ENCODE data around the gene CIP2A. TPM values are rescaled to one million over a fixed set of nuclear protein-coding genes. Genes with fewer than 3 reads are reported as not detected.

The CIP2A gene
- total and polyA plus RNA-seq, 2 of the 4 experiments (the other 2 are of a cell fraction): 8.5 to 27.8 TPM

DNA sequence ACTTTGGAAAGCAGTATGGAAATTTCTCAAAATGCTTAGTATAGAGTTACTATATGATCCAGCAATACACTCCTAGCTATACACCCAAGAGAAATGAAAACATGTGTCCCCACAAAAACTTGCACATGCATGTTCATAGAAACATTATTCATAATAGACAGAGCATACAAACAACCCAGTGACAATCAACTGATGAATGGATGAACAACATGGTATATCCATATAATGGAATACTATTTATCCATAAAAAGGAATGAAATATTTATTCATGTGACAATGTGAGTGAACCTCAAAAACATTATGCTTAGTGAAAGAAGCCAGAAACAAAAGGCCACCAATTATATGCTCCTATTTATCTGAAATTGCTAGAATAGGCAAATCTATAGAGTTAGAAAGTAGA lies 85.5 kb downstream of the CIP2A start:
- TF ChIP-seq CEBPB (IDR thresholded peaks at IDR 0.05; ENCODE audit: low read depth, low read length) (no peak), SMC3 (IDR thresholded peaks at IDR 0.05; ENCODE audit: low read depth, low read length) (no peak), RAD21 (IDR thresholded peaks at IDR 0.05; ENCODE audit: low read length) (no peak), MXI1 (IDR thresholded peaks at IDR 0.05; ENCODE audit: borderline replicate concordance, low read depth, low read length) (no peak), NFE2L2 (IDR thresholded peaks at IDR 0.05; ENCODE audit: low read depth, low read length) (no peak), BHLHE40 (IDR thresholded peaks at IDR 0.05; ENCODE audit: low read depth, low read length) (no peak), FOS (IDR thresholded peaks at IDR 0.05; ENCODE audit: low read depth, low read length) (no peak), CHD1 (IDR thresholded peaks at IDR 0.05; ENCODE audit: low read depth, low read length) (no peak), RFX5 (IDR thresholded peaks at IDR 0.05; ENCODE audit: low read depth, low read length) (no peak), POLR2A (IDR thresholded peaks at IDR 0.05; ENCODE audit: low read depth, low read length) (no peak), MAFK (IDR thresholded peaks at IDR 0.05; ENCODE audit: low read depth, low read length) (no peak), MAZ (IDR thresholded peaks at IDR 0.05; ENCODE audit: borderline replicate concordance, low read depth, low read length) (no peak), RCOR1 (IDR thresholded peaks at IDR 0.05; ENCODE audit: insufficient replicate concordance, low read length) (no peak)
- TF ChIP-seq, protein P1, sequence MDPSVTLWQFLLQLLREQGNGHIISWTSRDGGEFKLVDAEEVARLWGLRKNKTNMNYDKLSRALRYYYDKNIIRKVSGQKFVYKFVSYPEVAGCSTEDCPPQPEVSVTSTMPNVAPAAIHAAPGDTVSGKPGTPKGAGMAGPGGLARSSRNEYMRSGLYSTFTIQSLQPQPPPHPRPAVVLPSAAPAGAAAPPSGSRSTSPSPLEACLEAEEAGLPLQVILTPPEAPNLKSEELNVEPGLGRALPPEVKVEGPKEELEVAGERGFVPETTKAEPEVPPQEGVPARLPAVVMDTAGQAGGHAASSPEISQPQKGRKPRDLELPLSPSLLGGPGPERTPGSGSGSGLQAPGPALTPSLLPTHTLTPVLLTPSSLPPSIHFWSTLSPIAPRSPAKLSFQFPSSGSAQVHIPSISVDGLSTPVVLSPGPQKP (IDR thresholded peaks at IDR 0.05; ENCODE audit: borderline replicate concordance, low read depth, low read length): no peak
- TF ChIP-seq, protein P2, sequence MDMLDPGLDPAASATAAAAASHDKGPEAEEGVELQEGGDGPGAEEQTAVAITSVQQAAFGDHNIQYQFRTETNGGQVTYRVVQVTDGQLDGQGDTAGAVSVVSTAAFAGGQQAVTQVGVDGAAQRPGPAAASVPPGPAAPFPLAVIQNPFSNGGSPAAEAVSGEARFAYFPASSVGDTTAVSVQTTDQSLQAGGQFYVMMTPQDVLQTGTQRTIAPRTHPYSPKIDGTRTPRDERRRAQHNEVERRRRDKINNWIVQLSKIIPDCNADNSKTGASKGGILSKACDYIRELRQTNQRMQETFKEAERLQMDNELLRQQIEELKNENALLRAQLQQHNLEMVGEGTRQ (IDR thresholded peaks at IDR 0.05; ENCODE audit: low read depth, low read length): no peak
- TF ChIP-seq, protein P3, sequence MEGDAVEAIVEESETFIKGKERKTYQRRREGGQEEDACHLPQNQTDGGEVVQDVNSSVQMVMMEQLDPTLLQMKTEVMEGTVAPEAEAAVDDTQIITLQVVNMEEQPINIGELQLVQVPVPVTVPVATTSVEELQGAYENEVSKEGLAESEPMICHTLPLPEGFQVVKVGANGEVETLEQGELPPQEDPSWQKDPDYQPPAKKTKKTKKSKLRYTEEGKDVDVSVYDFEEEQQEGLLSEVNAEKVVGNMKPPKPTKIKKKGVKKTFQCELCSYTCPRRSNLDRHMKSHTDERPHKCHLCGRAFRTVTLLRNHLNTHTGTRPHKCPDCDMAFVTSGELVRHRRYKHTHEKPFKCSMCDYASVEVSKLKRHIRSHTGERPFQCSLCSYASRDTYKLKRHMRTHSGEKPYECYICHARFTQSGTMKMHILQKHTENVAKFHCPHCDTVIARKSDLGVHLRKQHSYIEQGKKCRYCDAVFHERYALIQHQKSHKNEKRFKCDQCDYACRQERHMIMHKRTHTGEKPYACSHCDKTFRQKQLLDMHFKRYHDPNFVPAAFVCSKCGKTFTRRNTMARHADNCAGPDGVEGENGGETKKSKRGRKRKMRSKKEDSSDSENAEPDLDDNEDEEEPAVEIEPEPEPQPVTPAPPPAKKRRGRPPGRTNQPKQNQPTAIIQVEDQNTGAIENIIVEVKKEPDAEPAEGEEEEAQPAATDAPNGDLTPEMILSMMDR (conservative IDR thresholded peaks at IDR 0.05; ENCODE audit: low read depth, low read length): no peak
- Histone ChIP-seq H3K27ac (ENCODE audit: insufficient read depth, low read length) (no peak overlapping the region), H3K4me2 (ENCODE audit: low read depth, low read length) (no peak overlapping the region), H3K14ac (replicated peaks; ENCODE audit: low read depth, low read length) (no peak overlapping the region), H3K4me3 (ENCODE audit: insufficient read depth, low read depth, low read length) (no peak overlapping the region), H3K27me3 (ENCODE audit: control insufficient read depth, insufficient read depth, low read length) (no peaks in the 10 kb centered on the region), H3K4ac (ENCODE audit: low read depth, low read length) (no peak overlapping the region), H2BK120ac (ENCODE audit: low read depth, low read length) (no peak overlapping the region), H4K91ac (ENCODE audit: insufficient read depth, low read depth, low read length) (no peak overlapping the region), H4K20me1 (ENCODE audit: insufficient read depth, low read length) (no peaks in the 10 kb centered on the region), H3K36me3 (ENCODE audit: control insufficient read depth, insufficient read depth, low read length) (no peaks in the 10 kb centered on the region), H2BK15ac (ENCODE audit: low read depth, low read length) (no peak overlapping the region), H3K9me1 (ENCODE audit: insufficient read depth, low read length) (no peaks in the 10 kb centered on the region; the same call in 1 of the 2 replicates), H3K9ac (ENCODE audit: low read depth, low read length) (no peak overlapping the region), H3K23ac (ENCODE audit: low read depth, low read length) (no peak overlapping the region), H3K4me1 (ENCODE audit: control insufficient read depth, insufficient read depth, low read length) (no peaks in the 10 kb centered on the region), H2AK9ac (replicated peaks; ENCODE audit: low read depth, low read length, poor library complexity) (no peak overlapping the region), H2AK5ac (ENCODE audit: low read depth, low read length) (no peak overlapping the region), H3K9me3 (ENCODE audit: control insufficient read depth, insufficient read depth, low read length) (no peaks in the 10 kb centered on the region), H4K8ac (ENCODE audit: low read depth in 2 of 2, low read length in 2 of 2) (no peak overlapping the region), H3K18ac (ENCODE audit: low read depth, low read length) (no peak overlapping the region), H4K5ac (ENCODE audit: low read depth, low read length) (no peak overlapping the region), H3K56ac (ENCODE audit: extremely low read depth, insufficient read depth, low read length) (no peak overlapping the region), H2BK20ac (ENCODE audit: low read depth, low read length) (no peak overlapping the region), H3K79me1 (ENCODE audit: low read depth in 1 of 2, low read length in 2 of 2) (no peaks in the 10 kb centered on the region), H2BK5ac (ENCODE audit: low read depth, low read length, poor library complexity, severe bottlenecking) (no peak overlapping the region), H2AFZ (replicated peaks; ENCODE audit: low read length, poor library complexity) (no peak overlapping the region)
- ChIA-PET CTCF (interaction anchor here (1.4 kb wide), 1 partner anchor 48 kb away, joined by 4 read pairs; no protein-coding TSS in a partner anchor), POLR2A (ENCODE audit: unreplicated experiment) (no interaction called here)
- in situ Hi-C loops (cut with MboI; ENCODE audit: low sequenced_read_pairs) (no loop called here), dilution Hi-C loops (cut with HindIII; ENCODE audit: low sequenced_read_pairs, unreplicated experiment) (no loop called here), intact Hi-C loops (cut with micrococcal nuclease) (no loop called here)
- ATAC-seq (ENCODE audit: low read depth) (no peak), DNase-seq (no peak)
- no TSS peak for BruUV-seq (replicated peaks)
